Epidermal melanocyte (primary cell): ENCODE results near the gene LRP1B.

Experiments
- DNase-seq: peaks from one replicate; pipeline ENCODE4 v3.0.0; 2011; ENCODE audit warnings: low spot score; ENCODE audit not compliant: insufficient read length

Gene LRP1B

DNA sequence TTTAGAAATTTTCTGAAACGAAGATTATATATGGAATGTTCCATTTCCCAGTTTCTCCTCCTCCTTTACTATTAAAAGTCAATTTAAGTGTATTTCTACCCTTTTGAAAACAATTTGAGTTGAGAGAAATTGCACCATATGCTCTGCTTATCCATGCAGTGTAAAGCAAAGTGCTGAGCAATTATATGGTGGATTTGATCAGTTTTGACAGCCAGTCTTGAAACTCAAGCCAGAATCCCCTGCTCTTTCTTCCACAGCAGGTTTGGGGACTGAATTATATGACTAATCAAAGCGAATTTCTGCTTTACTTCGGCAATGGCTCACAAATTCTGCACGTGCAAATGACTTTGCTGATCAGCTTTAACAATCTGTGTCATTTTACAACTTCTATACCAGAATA, 1183.6 kb downstream of the LRP1B start:
- no peak for DNase-seq

GRCh38 chr2:140943867-140944266, 1186.9 kb downstream of the LRP1B start:
- no peak for DNase-seq

GRCh38 chr2:140942284-140942683, 1188.5 kb downstream of the LRP1B start:
- DNase-seq = no peak

DNA sequence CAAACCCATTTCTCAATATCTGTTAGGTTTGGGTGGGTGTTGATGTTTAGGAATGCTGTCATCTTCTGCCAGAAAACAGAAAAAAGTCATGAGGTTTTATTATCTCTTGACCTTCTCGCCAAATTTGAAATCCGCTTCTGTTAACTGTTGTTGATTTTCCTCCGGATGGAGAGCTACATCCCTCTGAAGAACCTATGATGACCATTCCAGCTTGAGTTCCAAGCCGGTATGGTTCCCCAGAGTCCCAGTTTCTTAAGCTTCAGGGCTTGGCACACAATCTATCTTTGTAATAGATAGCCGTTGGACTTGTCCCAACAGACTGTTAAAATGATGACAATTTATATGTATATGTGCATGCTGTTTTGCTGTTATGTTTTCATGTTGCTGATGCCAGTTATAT, 1201.0 kb downstream of the LRP1B start:
- DNase-seq = no peak

GRCh38 chr2:140918426-140918825, 1212.4 kb downstream of the LRP1B start:
- DNase-seq = no peak

DNA sequence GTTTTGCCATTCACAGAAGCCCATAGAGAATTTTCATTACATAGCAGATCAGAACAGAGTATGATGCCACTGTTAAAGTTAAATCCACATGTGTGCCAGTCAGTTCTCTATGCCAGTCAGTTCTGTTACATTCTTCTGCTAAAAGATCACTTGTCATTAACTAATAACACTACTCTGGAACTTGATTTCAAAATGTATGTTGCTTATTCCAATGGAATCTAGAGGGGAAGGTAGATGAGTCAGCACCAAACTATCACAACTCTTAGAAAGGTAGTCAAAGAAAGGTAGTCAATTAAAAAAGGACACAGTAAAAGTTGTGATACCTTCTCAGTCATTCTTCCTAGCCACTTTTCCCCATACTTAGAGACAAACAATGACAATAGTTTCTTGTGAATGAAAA, 1214.4 kb downstream of the LRP1B start:
- DNase-seq = no peak

- no peak for DNase-seq
Measured at GRCh38 chr2:140910683-140911082, 1220.1 kb downstream of the LRP1B start.

DNA sequence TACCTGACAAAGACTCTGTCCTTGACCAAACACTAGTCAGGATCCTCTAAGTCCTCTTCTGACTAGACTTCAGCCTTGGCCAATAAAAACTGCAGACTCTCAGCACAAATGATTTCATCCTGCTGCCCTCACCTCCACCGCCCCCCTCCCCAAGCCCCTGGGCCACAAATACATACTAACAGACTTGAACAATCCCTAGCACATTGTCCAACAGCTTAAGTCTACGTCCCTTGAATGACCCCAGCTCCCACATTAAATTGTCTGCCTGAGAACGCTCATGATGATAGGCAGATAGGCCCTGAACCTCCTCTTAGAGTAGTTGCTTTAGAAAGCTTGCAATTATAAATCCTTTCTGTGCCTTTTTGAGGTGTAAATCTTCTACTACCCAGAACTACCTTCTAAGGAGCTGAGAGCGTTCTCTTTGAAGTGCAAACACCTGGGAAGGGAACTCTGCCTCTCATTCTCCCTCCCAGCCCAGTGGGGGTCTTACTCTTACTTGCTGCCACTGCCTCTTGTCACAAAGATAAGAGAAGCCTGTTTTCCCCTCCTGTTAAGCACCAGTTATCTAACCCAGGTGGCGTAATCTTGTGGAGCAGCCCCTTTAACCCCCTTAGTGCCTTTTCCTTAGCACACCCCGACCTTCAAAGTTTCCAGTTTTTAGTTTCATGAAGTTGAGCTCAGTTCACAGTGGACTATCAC, 1225.6 kb downstream of the LRP1B start:
- no peak for DNase-seq

DNA sequence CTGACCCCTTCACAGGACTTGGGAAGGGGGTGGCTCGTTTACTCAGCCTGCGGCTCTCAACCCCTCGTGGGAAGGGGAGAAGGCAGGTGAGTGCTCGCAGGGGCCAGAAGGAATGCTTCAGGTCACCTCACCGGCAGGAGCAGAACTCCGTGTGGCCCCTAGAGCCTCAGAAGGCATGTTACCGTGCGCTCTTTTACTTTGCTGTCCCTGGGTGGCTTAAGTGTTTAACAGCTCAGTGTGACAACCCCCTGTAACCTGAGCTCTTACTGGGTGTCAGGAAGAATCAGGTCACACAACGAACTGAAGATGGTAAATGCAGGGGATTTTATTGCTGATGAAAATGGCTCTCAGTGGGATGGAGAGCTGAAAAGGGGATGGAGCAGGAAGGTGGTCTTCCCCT, 1235.4 kb downstream of the LRP1B start:
- no peak for DNase-seq

DNA sequence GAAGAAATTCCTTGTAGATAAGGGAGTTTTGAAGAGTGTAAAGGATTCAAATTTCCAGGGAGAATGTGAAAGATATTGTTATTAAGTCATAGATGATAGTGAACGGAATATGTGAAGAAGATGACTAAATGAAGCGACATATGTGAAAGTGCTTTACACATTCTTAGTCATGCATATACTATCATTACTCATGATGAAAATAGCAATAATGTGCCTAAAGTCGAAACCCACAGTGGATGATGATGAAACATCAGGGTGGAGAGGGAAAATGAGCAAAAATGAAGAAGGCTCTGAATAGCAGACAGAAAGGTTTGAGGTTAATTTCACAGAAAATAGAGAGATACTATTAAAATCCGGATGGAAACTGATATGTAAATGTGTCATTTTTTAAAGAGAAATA, 1237.1 kb downstream of the LRP1B start:
- no peak for DNase-seq

DNA sequence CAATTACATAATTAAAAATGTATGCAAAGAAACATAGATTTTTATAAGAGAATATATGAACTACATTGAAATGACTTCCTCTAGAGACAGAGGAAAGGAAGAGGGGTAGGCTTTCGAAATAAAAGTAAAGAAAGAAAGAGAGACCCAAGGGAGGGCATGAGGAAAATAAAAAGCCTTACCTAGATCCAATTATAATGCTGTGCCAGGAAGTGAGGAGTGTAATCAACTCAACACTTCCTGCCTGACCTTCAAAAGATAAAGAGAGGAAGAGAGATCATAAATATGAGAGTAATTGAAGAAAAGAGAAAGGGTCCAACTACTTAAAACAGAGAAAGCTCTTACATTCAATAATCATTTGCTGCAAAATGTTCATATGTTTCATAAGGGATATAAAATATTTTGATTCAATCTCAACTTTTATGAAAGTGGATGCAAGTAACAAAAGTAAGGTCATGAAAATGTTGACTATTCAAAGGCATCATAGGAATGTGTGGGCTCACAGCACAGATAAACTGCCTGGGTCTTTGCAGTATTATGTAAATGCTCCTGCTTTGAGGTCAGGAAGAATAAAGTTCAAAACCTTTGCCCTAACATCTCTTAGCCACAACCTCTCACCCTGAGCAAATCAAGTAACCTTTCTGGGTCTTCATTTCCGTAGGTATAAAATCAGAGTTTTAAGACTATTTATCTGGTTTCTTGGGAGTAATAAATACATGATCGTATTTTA, 1237.7 kb downstream of the LRP1B start:
- no peak for DNase-seq

GRCh38 chr2:140892436-140892835, 1238.4 kb downstream of the LRP1B start:
- no peak for DNase-seq

GRCh38 chr2:140891614-140892212, 1239.1 kb downstream of the LRP1B start:
- no peak for DNase-seq

DNA sequence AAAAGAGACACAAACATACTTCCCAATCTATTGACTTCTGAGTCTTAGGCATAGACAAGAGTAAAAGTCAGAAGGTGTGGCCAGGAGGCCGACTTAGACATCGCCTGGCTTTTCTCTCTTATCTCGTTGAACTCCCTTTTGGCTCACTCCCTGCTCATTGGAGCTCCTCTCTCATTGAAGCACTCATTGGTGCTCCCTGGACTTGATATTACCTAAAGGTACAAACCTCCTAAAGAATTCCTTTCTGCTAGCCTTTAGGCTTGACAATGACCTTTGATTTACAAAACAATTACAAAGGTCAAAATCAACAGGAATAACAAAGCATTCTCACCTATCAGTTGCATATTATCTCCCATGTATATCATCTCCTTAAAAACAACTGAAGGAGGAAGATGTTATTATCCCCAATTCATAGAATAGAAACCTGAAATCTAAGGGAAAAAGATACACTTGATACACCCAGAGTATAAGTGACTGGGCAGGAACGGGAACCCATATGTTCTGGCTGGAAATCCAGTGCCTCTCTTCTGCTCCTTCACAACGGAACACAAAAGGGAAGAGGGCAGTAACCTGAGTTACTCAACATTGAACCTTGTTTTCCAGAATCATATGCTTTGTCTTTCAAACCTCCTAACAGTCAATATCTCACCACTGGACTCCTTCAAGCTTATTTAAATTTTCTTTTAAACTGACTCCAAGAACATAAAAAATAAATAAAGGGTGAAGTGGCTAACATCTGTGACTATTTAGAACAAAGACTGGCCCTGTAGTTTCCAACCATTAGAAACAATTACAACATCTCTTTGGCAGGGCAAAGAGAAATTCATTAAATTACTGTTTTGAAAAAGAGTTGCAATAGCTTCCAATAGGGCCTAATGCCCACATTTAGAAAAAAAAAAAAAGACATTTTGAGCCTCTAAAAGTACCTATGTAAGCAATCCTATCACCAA, 1247.9 kb downstream of the LRP1B start:
- no peak for DNase-seq

GRCh38 chr2:140880573-140880972, 1250.2 kb downstream of the LRP1B start:
- DNase-seq = no peak

DNA sequence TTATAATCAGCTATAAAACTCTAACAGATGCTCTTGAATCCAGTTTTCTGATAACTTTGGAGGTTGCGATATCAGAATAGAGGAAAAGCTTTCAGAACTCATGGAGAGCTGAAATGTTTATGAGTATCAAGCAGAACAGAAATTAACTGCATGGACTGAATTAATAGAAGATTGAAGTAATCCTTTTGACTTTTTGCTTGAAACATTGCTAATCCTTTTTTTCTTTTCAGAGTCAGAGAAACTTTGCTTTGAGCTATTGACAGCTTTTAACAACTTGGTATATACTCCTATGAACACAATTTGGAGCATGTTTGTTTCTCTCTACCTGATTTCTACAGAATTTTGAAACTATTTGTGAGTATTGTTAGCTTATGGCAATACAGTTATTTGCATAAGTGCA, 1254.8 kb downstream of the LRP1B start:
- no peak for DNase-seq

GRCh38 chr2:140873915-140874531, 1256.8 kb downstream of the LRP1B start:
- DNase-seq = no peak

- no peak for DNase-seq
Measured at GRCh38 chr2:140869925-140870324, 1260.9 kb downstream of the LRP1B start.

DNA sequence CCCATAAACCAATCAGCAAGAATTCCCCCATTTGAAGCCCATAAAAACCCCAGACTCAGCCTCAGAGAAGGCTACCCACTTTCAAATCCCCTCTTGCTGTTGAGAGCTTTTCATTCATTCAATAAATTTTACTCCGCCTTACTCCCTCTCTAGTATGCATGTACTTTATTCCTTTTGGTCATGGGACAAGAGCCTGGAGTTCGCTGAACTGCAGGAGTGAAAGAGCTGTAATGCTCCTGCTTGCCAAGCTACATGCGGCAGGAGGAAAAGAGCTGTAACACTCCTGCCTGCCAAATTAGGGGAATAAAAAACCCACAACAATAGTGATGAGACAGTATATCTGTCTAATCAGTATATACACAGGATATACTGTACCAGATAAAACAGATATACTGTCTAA, 1261.7 kb downstream of the LRP1B start:
- no peak for DNase-seq

DNA sequence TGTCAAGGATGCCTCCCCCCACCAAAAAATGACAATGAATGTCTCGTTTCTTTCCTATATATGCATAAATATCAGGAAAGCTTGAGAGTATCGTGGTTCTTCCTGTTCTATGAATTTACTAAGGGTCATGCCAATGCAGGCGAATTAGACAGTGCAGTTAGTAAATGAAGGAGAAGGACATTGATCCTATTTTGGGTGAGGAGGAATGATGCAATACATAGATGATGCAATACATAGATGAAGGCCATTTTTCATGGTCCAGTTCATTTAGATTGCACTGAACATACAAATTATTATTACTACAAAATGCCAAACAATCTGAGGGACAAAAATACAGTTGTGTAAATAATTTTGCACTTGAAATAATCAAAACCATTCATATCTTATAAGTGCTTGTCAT, 1265.0 kb downstream of the LRP1B start:
- no peak for DNase-seq

DNA sequence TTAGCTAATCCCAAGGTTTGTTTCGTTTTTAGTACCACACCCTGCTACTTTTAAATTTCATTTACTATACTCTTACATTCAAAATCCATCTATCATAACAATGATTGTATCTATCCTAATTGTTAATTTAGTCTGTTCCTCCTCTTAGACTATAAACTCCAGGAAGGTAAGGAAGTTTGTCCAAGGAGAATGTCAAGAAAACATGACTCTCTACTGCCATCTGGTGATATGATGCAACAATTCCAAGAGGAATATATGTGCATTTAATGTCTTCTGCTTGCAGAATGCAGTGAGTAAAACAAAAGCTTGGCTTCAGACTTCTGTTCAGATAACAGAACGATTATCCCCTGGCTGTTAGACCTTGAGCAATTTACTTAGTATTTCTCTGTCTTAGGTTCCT, 1267.1 kb downstream of the LRP1B start:
- no peak for DNase-seq
